Germinal center (tissue), 1 donor: ENCODE data around the gene TSNAXIP1.
"Not testable (repeated sequence)": the region's sequence is repeated elsewhere in the genome, so short reads cannot be mapped to it uniquely, and the experiment has no call there.

Experiments
- DNase-seq: peaks from one replicate; pipeline ENCODE4 v3.0.0; 2012; ENCODE audit warnings: mixed read lengths, low spot score

Gene TSNAXIP1

GRCh38 chr16:67833415-67834241 lies 26.9 kb downstream of the TSNAXIP1 start:
- peak; percentile 92 for DNase-seq

DNA sequence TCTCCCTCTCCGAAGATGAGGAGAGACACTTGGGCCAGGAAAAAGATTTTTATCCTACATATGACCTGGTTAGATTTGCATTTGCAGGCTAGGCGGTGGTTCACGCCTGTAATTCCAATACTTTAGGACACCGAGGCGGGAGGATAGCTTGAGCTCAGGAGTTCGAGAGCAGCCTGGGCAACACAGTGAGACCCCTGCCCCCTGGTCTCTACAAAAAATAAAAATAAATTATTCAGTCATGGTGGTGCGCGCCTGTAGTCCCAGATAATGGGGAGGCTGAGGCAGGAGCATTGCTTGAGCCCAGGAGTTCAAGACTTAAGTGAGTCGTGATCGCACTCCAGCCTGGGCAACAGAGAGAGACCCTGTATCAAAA lies 27.5 kb downstream of the TSNAXIP1 start:
- DNase-seq, result no peak

- not testable (repeated sequence) for DNase-seq
Measured at GRCh38 chr16:67837190-67837589, 30.5 kb downstream of the TSNAXIP1 start.

GRCh38 chr16:67837811-67838210 lies 31.1 kb downstream of the TSNAXIP1 start:
- no peak for DNase-seq

- DNase-seq, result no peak
Measured at GRCh38 chr16:67841198-67841815, 34.6 kb downstream of the TSNAXIP1 start.

GRCh38 chr16:67841816-67842508 lies 35.3 kb downstream of the TSNAXIP1 start, which contains the start of gene THAP11:
Gene THAP11 (plus strand): TSS chr16:67842320. CDS start chr16:67842555, 235 bp downstream.
- DNase-seq, result peak; percentile 91

DNA sequence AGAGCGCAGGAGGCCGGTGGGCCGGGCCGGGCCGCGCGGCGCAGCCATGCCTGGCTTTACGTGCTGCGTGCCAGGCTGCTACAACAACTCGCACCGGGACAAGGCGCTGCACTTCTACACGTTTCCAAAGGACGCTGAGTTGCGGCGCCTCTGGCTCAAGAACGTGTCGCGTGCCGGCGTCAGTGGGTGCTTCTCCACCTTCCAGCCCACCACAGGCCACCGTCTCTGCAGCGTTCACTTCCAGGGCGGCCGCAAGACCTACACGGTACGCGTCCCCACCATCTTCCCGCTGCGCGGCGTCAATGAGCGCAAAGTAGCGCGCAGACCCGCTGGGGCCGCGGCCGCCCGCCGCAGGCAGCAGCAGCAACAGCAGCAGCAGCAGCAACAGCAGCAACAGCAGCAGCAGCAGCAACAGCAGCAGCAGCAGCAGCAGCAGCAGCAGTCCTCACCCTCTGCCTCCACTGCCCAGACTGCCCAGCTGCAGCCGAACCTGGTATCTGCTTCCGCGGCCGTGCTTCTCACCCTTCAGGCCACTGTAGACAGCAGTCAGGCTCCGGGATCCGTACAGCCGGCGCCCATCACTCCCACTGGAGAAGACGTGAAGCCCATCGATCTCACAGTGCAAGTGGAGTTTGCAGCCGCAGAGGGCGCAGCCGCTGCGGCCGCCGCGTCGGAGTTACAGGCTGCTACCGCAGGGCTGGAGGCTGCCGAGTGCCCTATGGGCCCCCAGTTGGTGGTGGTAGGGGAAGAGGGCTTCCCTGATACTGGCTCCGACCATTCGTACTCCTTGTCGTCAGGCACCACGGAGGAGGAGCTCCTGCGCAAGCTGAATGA lies 36.0 kb downstream of the TSNAXIP1 start:
- peak; percentile 49 for DNase-seq

- DNase-seq, result no peak
Measured at GRCh38 chr16:67843343-67843765, 36.7 kb downstream of the TSNAXIP1 start.

DNA sequence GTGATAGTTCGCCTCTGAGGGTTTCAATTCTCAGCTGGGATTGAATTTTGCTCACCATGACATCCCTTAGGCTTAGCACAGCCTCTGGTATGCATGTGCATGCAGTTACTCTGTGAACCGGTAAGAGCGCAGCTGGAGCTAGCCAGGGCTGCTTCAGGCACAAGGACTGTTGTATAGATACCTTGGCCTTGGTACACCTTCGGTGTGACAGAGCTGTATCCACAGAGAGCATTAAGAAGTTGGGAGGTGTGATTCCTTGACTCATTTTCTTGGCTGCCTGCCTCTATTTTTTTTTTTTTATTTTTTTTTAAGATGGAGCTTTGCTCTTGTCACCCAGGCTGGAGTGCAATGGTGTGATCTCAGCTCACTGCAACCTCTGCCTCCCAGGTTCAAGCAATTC lies 37.8 kb downstream of the TSNAXIP1 start:
- no peak for DNase-seq

- DNase-seq, result no peak
Measured at GRCh38 chr16:67845291-67846062, 38.8 kb downstream of the TSNAXIP1 start.

DNA sequence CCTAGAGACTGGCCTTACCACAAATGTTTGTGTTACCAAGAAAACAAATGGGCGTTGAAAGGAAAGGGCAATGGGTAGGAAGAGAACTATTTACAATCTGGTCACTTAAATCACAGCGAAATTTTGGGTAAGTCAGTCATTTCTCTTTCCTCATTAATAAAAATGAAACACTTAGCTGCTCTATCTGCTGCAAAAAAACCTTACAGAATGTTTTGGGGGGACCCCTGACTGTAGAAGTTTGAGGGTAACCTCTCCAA lies 39.3 kb downstream of the TSNAXIP1 start:
- DNase-seq, result no peak

GRCh38 chr16:67846320-67847063 lies 39.8 kb downstream of the TSNAXIP1 start, which contains the start of gene NUTF2:
Gene NUTF2 (plus strand): TSS chr16:67846933. CDS start chr16:67865131, 18,198 bp downstream.
- DNase-seq, result peak; percentile 95

DNA sequence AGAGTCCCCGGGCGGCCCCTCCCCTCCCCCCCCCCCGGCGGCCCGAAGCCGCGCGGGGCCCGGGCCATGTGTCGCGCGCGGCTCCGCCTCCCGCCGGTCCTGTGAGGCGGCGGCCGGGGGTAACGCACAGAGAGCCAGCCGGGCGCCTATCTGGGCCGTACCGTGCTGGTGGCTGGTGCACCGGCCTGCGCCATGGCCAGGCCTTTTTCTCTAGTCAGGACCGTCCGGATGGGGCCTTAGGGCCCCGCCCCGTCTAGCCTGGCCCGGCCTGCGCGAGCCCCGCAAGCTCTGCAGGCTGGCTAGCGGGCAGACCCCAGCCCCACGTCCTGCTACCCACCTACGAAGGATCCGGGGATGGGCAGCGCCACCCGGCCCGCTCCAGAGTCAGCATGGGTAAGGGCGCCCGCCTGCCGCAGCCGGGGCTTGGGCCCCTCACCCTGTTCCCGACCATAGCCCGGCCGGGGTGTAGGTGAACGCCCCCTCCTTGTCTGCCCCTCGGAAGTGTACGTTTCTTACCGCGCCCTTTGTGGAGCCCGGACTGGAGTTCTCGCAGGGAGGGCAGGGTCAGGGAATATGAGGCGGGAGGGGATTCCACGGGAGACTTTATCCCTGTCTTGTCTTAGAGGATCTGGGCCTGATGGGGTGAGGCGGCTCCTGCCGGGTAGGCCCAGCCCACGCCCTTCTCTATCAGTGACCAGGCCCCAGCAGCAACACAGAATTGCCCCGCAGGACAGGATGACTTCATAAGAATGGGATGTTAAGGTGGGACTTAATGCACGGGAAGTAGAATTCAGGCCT lies 40.6 kb downstream of the TSNAXIP1 start, which contains the start of gene CENPT:
CENPT (minus strand) TSS at position 630 of the 798 bp plus-strand sequence. CDS start 13,834 bp downstream, outside the sequence.
- peak; percentile 83 for DNase-seq

DNA sequence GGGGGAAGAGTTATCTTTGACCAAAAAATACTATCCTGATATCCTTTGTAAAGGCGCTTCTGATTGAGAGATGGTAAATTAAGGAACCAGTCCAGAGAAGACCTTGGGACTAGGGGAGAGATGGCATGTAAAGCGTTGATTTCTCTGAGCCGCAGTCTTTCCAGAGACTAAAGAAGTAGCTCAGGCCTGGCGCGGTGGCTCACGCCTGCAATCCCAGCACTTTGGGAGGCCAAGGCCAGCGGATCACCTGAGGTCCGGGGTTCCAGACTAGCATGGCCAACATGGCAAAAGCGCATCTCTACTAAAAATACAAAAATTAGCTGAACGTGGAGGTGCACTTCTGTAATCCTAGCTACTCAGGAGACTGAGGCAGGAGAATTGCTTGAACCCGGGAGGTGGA lies 41.4 kb downstream of the TSNAXIP1 start:
- DNase-seq, result no peak

DNA sequence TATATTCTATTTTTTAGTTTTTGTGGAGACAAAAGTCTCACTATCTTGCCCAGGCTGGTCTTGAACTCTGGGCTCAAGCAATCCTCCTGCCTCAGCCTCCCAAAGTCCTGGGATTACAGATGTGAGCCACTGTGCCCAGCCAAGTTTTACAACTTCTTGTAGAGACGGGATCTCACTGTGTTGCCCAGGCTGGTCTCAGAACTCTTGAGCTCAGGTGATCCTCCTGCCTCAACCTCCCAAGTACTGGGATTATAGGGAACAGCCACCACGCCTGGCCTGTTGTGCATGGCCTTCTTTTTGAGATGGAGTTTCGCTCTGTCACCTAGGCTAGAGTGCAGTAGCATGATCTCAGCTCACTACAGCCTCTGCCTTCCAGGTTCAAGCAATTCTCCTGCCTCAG lies 47.0 kb downstream of the TSNAXIP1 start:
- no peak for DNase-seq

DNA sequence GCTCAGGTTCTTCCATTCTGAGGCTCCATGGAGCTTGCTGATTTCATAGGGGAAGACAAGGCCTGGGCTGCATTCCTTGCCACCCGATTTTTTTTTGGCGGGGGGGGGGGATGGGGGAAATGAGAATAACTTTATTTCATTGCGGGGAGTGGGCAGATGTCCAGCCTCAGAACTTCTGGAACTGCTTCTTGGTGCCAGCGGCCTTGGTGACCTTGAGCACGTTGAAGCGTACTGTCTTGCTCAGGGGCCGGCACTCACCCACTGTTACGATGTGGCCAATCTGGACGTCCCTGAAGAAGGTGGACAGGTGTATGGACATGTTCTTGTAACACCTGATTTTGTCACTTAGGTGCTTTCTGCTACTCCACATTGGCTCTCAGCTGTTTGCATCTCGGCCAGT lies 49.1 kb downstream of the TSNAXIP1 start:
- DNase-seq, result no peak

- no peak for DNase-seq
Measured at GRCh38 chr16:67856927-67857546, 50.3 kb downstream of the TSNAXIP1 start.

GRCh38 chr16:67857547-67858233 lies 51.0 kb downstream of the TSNAXIP1 start:
- no peak for DNase-seq

DNA sequence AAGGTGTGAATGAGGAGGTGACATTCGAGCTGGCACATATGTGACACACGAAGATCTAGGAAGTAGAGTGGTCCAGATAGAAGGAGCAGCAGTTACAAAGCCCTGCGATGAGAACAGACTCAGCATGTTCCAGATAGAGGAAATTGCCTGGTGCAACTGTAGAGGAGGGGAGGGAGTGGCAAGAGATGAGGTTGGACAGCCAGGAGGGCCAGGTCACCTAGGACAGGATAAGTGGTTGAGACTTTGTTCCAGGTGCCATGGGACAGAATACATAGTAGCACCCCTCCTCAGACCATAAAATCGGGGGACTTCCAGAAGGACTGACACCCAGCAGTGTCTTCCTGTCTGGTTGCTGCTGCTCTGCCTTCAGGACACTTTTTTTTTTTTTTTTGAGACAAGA lies 51.8 kb downstream of the TSNAXIP1 start:
- DNase-seq, result no peak
